ENCODE measurements around the gene AGR2. TPM values are rescaled to one million over a fixed set of nuclear protein-coding genes. Genes with fewer than 3 reads are reported as not detected.

The AGR2 gene
- total RNA-seq, 4 donors from 2014 or later, result not detected

DNA sequence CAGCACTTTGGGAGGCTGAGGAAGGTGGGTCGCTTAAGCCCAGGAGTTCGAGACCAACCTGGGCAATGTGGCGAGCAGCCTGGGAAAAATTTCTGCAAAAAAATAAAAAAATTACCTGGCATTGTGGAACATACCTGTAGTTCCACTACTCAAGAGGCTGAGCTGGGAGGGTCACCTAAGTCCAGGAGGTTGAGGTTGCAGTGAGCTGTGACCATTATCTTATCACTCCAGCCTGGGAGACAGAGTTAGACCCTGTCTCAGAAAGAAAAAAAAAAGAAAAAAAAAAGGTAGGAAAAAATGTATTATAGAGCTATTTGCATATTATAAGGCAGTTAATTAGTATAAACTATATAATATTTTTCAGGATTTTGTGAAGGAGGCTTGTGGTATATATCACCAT, 62.3 kb downstream of the AGR2 start:
- TF ChIP-seq, protein P1, sequence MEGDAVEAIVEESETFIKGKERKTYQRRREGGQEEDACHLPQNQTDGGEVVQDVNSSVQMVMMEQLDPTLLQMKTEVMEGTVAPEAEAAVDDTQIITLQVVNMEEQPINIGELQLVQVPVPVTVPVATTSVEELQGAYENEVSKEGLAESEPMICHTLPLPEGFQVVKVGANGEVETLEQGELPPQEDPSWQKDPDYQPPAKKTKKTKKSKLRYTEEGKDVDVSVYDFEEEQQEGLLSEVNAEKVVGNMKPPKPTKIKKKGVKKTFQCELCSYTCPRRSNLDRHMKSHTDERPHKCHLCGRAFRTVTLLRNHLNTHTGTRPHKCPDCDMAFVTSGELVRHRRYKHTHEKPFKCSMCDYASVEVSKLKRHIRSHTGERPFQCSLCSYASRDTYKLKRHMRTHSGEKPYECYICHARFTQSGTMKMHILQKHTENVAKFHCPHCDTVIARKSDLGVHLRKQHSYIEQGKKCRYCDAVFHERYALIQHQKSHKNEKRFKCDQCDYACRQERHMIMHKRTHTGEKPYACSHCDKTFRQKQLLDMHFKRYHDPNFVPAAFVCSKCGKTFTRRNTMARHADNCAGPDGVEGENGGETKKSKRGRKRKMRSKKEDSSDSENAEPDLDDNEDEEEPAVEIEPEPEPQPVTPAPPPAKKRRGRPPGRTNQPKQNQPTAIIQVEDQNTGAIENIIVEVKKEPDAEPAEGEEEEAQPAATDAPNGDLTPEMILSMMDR (IDR thresholded peaks at IDR 0.05; ENCODE audit: low read depth), result no peak

Other genes starting within 250 kb of the AGR2 start
- 10 to 100 TPM; 19.2 to 24.9 (median 21.1) TPM for gene ANKMY2, start 159.2 kb downstream of the AGR2 start, total RNA-seq
- 10 to 100 TPM; 39.0 to 94.6 (median 46.1) TPM for gene BZW2, start 158.8 kb downstream of the AGR2 start, total RNA-seq
- 10 to 100 TPM in 3 of 4 donors, 1 to 10 TPM in 1; 9.9 to 68.9 (median 39.5) TPM for gene TSPAN13, start 51.2 kb downstream of the AGR2 start, total RNA-seq
- not detected for gene AGR3, start 77.0 kb upstream of the AGR2 start, total RNA-seq

Measured in subcutaneous adipose tissue (tissue), 4 donors.